SK-MEL-5 (cell line): ENCODE data around the gene VPS11. TPM values are rescaled to one million over a fixed set of nuclear protein-coding genes. Genes with fewer than 3 reads are reported as not detected.

ENCODE experiments used
- DNase-seq: peaks from one replicate; pipeline ENCODE4 v3.0.0-alpha.2; 2016; ENCODE audit warnings: low read depth, low spot score
- in situ Hi-C: cut with HindIII; loops from 2 replicates; pipeline ENCODE4 v1.10.0; 2016; ENCODE audit warnings: low sequenced_read_pairs, high pct_unique_total_duplicates, low pct_unique_long_range_greater_than_20kb
- polyA plus RNA-seq, 2 experiments: library from polyadenylated mRNA; depleted of rRNA; stranded (reverse); fragments of >200 nt; gene quantifications; 2 replicates each; pipeline ENCODE4 v1.2.3, GENCODE V29; 2015
- total RNA-seq: library from RNA; depleted of rRNA; stranded (reverse); fragments of >200 nt; shearing (Covaris generic); gene quantifications from 2 replicates; pipeline ENCODE4 v1.2.3, GENCODE V29; 2014; rRNA removed

The VPS11 gene
- total RNA-seq: 43.7 and 49.9 TPM in 2 replicates
- 18.0 and 19.9 TPM in 2 replicates for polyA plus RNA-seq (2015; cell fraction: cytosol; rRNA removed)
- 50.6 and 59.6 TPM in 2 replicates for polyA plus RNA-seq (2015; cell fraction: nucleus; rRNA removed)

DNA sequence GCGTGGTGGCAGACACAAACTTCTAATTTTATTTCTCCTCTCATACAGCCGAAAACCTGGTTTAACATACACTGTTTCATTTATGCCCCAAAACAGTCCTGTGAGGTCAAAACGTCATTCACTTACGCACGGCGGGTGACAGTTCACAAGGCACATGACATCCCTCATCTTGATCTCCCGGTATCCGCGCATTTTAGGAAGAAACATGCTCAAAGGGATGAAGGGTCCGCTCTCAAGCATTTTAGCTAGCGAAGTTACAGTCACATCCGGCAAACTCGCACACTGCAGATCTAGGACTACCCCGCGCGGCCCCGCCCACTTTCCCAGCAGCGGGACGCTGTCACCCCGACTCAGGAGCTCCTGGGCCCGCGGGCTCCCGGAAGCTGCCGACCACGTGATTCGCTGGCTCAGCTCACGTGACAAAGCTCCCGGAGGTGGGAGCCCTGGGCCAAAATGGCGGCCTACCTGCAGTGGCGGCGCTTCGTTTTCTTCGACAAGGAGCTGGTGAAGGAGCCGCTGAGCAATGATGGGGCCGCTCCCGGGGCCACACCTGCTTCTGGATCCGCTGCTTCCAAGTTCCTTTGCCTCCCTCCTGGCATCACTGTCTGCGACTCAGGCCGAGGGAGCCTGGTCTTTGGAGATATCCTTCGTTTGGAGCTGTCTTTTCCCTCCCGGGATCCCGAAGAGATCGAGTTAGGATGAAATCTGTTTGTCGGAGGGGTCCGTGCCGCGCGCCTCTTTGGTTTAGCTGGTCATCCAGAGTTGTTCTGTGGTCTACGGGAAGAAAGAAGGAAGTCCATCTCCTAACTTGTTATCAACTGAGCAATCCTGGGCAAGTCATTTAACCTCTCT is at the start of gene VPS11:
TSS of gene VPS11 (plus strand) at position 448 of the 852 bp plus-strand sequence. CDS start at position 454, 6 bp downstream.
- in situ Hi-C loops: no loop called here
- peak; percentile 92 for DNase-seq

GRCh38 chr11:119018074-119018938 is 49.3 kb upstream of the VPS11 start, which contains the start of the genes RPS25 and TRAPPC4:
RPS25 (minus strand) TSS chr11:119018343; CDS start chr11:119018284, 59 bp downstream.
TRAPPC4 (plus strand) TSS chr11:119018766; CDS start chr11:119018796, 30 bp downstream.
- in situ Hi-C loops: no loop called here
- DNase-seq: peak; percentile 93

GRCh38 chr11:119019996-119020395 is 47.6 kb upstream of the VPS11 start:
- in situ Hi-C loops: no loop called here

GRCh38 chr11:119021631-119022030 is 46.0 kb upstream of the VPS11 start:
- in situ Hi-C loops: no loop called here
- no peak for DNase-seq

More at GRCh38 chr11:119019996-119020395, 47.6 kb upstream of the VPS11 start:
- DNase-seq: no peak

DNA sequence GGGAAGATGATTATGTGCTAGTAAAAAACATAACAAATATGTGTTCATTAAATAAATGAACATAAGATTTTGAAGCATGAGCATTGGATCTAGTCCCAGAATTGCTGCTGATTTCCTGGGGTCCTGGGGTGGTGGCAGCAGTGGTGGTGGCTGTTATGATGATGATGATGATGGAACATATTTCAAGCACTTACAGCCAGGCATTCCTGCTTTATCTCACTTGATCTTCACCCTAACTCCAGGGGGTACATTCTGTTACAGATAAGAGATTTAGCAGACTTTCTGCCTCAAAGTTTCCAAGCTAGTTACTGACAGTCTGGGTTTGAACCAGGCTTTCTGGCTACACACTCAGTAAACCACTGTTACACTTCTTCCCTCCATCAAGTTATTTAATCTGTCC is 43.9 kb upstream of the VPS11 start:
- in situ Hi-C loops: no loop called here
- DNase-seq: no peak

- no peak for DNase-seq
- in situ Hi-C loops: no loop called here
Observed at GRCh38 chr11:119024430-119025098, 43.1 kb upstream of the VPS11 start.

- DNase-seq: no peak
- in situ Hi-C loops: no loop called here
Observed at GRCh38 chr11:119025099-119025473, 42.5 kb upstream of the VPS11 start.

- in situ Hi-C loops: no loop called here
- DNase-seq: no peak
Observed at GRCh38 chr11:119025541-119025940, 42.1 kb upstream of the VPS11 start.

DNA sequence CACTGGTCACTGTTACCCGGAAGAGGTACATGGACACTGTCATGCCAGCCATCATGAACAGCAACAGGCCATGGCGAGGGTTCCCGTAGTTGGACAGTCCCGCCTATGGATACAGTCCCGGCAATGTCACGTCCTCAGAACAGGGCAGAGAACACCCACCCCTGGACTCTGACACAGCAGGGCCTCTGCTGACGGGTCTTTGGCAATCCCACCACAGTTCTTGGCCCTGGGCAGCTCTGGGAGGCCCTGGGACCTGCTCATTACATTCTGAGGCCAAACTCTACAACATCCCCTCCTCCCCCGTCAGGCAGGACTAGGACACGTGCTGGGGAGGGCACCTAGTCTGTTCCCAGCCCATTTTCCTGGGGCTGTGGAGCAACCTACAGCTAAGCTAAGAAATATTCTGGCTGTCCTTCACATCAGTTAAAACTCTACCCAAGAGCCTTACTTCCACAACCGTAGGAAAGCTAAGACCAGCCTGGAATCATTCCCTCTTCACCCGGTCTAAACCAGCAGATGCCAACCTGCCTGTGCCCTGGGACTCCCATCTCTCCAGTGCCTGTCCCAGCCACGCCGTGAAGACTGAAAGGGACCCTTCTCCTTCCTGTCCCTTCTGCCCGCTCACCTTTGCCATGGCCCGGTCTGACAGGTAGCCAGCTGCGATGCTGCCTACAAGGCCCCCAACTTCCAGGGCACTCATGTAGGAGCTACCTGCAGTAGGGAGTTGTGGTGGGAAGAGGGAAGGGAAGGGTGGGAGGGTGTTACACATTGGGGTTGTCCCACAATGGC is 41.4 kb upstream of the VPS11 start:
- in situ Hi-C loops: no loop called here
- no peak for DNase-seq

GRCh38 chr11:119026970-119027369 is 40.6 kb upstream of the VPS11 start:
- no peak for DNase-seq
- in situ Hi-C loops: no loop called here

GRCh38 chr11:119027561-119028345 is 39.9 kb upstream of the VPS11 start:
- DNase-seq: no peak
- in situ Hi-C loops: no loop called here

- DNase-seq: no peak
- in situ Hi-C loops: no loop called here
Observed at GRCh38 chr11:119028346-119029068, 39.1 kb upstream of the VPS11 start.

DNA sequence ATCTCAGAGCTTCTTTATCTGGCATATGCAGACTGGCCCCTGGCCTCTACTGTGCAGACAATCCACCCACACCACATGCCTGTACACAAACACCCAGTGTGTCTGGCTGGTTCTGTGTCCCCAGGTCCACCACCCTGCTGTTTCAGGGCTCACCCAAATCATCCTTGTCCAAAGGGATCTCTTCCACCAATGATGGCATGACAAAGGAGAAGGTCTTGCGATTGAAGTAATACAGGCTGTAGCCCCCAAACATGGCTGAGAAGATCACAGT is 38.6 kb upstream of the VPS11 start:
- in situ Hi-C loops: no loop called here
- no peak for DNase-seq

GRCh38 chr11:119029340-119030028 is 38.1 kb upstream of the VPS11 start:
- DNase-seq: no peak
- in situ Hi-C loops: no loop called here

DNA sequence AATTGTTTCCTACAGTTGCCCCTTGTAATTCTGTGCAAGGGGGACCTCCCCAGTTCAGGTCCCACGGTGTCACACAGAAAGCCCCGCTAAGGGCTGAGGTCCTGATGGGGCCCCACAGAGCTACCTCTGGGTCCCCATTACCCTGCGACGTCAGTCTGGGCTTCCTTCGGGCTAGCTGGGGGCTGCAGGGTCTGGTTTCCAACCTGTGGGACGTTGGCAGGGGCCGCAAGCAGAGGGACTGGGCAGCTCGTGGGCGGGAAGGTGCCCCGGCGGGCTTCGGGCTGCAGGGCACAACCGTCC is 37.6 kb upstream of the VPS11 start:
- DNase-seq: no peak
- in situ Hi-C loops: no loop called here
